Caco-2 (cell line): ENCODE data around the gene ACKR2. TPM values are rescaled to one million over a fixed set of nuclear protein-coding genes. Genes with fewer than 3 reads are reported as not detected.
A peak's percentile ranks its signal among the peaks of the same experiment; 100 is the strongest.

Source experiments
- Bru-seq: library from RNA; stranded (reverse); fragments of 400-500 nt; gene quantifications from one replicate; lab custom pipeline; 2021; lab: Mats Ljungman, UMichigan
- BruChase-seq, 2 experiments: library from RNA; stranded (reverse); fragments of 400-500 nt; gene quantifications; one replicate each; lab custom pipeline; 2021; lab: Mats Ljungman, UMichigan
- BruUV-seq: library from RNA; stranded (reverse); fragments of 400-500 nt; replicated peaks from 2 replicates; lab custom pipeline; 2021; lab: Mats Ljungman, UMichigan
- CTCF ChIA-PET: fragments of 300-600 bp; sonication (Branson Sonifier 250); formaldehyde crosslinking; loops from one replicate; lab custom pipeline; 2022; ENCODE audit warnings: antibody characterized with exemption; lab: Charles Lee
- POLR2A ChIA-PET: fragments of 300-600 bp; sonication (Branson Sonifier 250); formaldehyde crosslinking; loops from one replicate; lab custom pipeline; 2022; ENCODE audit warnings: antibody characterized with exemption; lab: Charles Lee
- DNase-seq, 2 experiments: peaks; one replicate each; pipeline versions ENCODE4 v3.0.0 to v3.0.0-alpha.2; 2020 to 2022
- H3K27me3 ChIP-seq: replicated peaks from 2 replicates; pipeline ENCODE4 v1.6.0; 2011; ENCODE audit warnings: low read length; ENCODE audit not compliant: control insufficient read depth, insufficient read depth
- H3K36me3 ChIP-seq: 2 replicates; pipeline ENCODE4 v1.5.1; 2011; ENCODE audit warnings: low read length; ENCODE audit not compliant: control insufficient read depth, insufficient read depth
- H3K4me1 ChIP-seq: fragments of 250-450 bp; sonication (Bioruptor Pico); 2 replicates; pipeline ENCODE4 v1.5.1; 2020; ENCODE audit warnings: mild to moderate bottlenecking
- H3K4me3 ChIP-seq: 2 replicates; pipeline ENCODE4 v1.5.1; 2011; ENCODE audit warnings: low read depth, mild to moderate bottlenecking, control low read depth, low read length
- H3K9me3 ChIP-seq: fragments of 250-450 bp; sonication (Bioruptor Pico); 2 replicates; pipeline ENCODE4 v1.5.1; 2020; ENCODE audit warnings: mild to moderate bottlenecking, moderate library complexity
- H3K27ac Mint-ChIP-seq: one replicate; pipeline ENCODE4 v1.8.0; 2022; ENCODE audit warnings: mixed read lengths; ENCODE audit not compliant: unreplicated experiment
- H3K27me3 Mint-ChIP-seq: one replicate; pipeline ENCODE4 v1.8.0; 2022; ENCODE audit warnings: mixed read lengths; ENCODE audit not compliant: insufficient read depth, unreplicated experiment
- H3K36me3 Mint-ChIP-seq: one replicate; pipeline ENCODE4 v1.8.0; 2022; ENCODE audit warnings: mild to moderate bottlenecking, mixed read lengths; ENCODE audit not compliant: insufficient read depth, unreplicated experiment
- H3K4me1 Mint-ChIP-seq: one replicate; pipeline ENCODE4 v1.8.0; 2022; ENCODE audit warnings: low read depth, mixed read lengths; ENCODE audit not compliant: unreplicated experiment
- H3K4me3 Mint-ChIP-seq: one replicate; pipeline ENCODE4 v1.8.0; 2022; ENCODE audit warnings: mild to moderate bottlenecking, moderate library complexity, mixed read lengths; ENCODE audit not compliant: unreplicated experiment
- H3K9me3 Mint-ChIP-seq: one replicate; pipeline ENCODE4 v1.8.0; 2022; ENCODE audit warnings: mixed read lengths; ENCODE audit not compliant: unreplicated experiment
- intact Hi-C: fragments of 100-400 bp; cut with micrococcal nuclease; formaldehyde crosslinking; loops from one replicate; pipeline ENCODE4 v1.10.0; 2022; ENCODE audit not compliant: unreplicated experiment
- long read RNA-seq: library from polyadenylated mRNA; stranded (forward); transcript quantifications from one replicate; pipeline ENCODE4 v2.0.0, GENCODE V29; 2022
- total RNA-seq: library from RNA; stranded (reverse); gene quantifications from 2 replicates; pipeline ENCODE4 v1.2.3, GENCODE V29; 2022
- TF ChIP-seq, protein P1 (sequence below), 2 experiments: fragments of 200-600 bp in 1 of 2; IDR thresholded peaks; 1 replicate in 1 of 2; 2 replicates in 1 of 2; pipeline versions ENCODE4 v1.5.1 to v1.8.0; 2011 to 2022; ENCODE audit warnings: antibody characterized with exemption in 1 of 2, control low read depth in 1 of 2, inconsistent platforms in 1 of 2, low read depth in 1 of 2, low read length in 1 of 2, mild to moderate bottlenecking in 1 of 2, moderate library complexity in 1 of 2; ENCODE audit not compliant: insufficient read depth in 1 of 2, severe bottlenecking in 1 of 2, unreplicated experiment in 1 of 2

The ACKR2 gene, protein sequence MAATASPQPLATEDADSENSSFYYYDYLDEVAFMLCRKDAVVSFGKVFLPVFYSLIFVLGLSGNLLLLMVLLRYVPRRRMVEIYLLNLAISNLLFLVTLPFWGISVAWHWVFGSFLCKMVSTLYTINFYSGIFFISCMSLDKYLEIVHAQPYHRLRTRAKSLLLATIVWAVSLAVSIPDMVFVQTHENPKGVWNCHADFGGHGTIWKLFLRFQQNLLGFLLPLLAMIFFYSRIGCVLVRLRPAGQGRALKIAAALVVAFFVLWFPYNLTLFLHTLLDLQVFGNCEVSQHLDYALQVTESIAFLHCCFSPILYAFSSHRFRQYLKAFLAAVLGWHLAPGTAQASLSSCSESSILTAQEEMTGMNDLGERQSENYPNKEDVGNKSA
- total RNA-seq (3.5 and 4.1 TPM in 2 replicates), Bru-seq, nascent RNA (percentile 36 among the genes with signal in this experiment), BruChase-seq, experiment 1, labeled RNA remaining after a 2-hour chase (percentile 67 among the genes with signal in this experiment), BruChase-seq, experiment 2, labeled RNA remaining after a 6-hour chase (percentile 75 among the genes with signal in this experiment)
- long read RNA-seq, partial matches to known transcripts, result 0 of 4 reads
- long read RNA-seq, other reads (novel, unspliced or antisense), result 2 of 4 reads

DNA sequence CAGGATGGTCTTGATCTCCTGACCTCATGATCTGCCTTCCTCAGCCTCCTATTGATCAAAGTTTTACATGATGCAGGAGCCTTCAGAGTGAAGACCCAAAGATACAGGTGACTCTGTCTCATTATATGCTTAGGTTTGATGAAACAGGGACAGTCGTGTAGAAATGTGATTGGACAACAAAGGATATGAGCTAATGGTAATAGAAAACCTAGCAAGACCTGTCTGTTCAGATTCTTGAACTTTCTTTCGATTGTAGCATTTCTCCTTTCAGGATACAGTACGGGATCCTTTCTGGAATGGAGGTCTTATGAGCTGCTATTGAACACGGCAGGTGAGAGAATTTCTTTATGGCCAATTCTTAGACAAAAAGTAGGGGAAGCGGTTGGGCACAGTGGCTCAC lies at the start of gene ACKR2:
TSS of gene ACKR2 (plus strand) at position 244 of the 400 bp plus-strand sequence. CDS start 55,058 bp downstream, outside the sequence.
- H3K4me1 ChIP-seq, result peaks cover 55% of the 10 kb centered on the region
- Mint-ChIP-seq H3K4me3 (peak within 1 kb of the TSS; percentile 76), H3K9me3 (no peaks in the 10 kb centered on the region), H3K4me1 (peaks cover 39% of the 10 kb centered on the region), H3K27me3 (no peaks in the 10 kb centered on the region), H3K27ac (peak within 1 kb of the TSS; percentile 97), H3K36me3 (peaks cover 19% of the 10 kb centered on the region)
- H3K9me3 ChIP-seq, result no peaks in the 10 kb centered on the region
- CTCF ChIA-PET, result no interaction called here
- peak in 1 of 2 experiments; percentile 8 for DNase-seq
- no TSS peak for BruUV-seq
- POLR2A ChIA-PET, result no interaction called here
- H3K36me3 ChIP-seq, result no peaks in the 10 kb centered on the region
- TF ChIP-seq, protein P1, sequence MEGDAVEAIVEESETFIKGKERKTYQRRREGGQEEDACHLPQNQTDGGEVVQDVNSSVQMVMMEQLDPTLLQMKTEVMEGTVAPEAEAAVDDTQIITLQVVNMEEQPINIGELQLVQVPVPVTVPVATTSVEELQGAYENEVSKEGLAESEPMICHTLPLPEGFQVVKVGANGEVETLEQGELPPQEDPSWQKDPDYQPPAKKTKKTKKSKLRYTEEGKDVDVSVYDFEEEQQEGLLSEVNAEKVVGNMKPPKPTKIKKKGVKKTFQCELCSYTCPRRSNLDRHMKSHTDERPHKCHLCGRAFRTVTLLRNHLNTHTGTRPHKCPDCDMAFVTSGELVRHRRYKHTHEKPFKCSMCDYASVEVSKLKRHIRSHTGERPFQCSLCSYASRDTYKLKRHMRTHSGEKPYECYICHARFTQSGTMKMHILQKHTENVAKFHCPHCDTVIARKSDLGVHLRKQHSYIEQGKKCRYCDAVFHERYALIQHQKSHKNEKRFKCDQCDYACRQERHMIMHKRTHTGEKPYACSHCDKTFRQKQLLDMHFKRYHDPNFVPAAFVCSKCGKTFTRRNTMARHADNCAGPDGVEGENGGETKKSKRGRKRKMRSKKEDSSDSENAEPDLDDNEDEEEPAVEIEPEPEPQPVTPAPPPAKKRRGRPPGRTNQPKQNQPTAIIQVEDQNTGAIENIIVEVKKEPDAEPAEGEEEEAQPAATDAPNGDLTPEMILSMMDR (IDR thresholded peaks at IDR 0.05; ENCODE audit: insufficient read depth in 1 of 2, low read depth in 1 of 2, low read length in 1 of 2, severe bottlenecking in 1 of 2, unreplicated experiment in 1 of 2), result no peak
- no peak within 1 kb of the TSS for H3K4me3 ChIP-seq
- intact Hi-C loops, result no loop called here
- H3K27me3 ChIP-seq, result no peaks in the 10 kb centered on the region

DNA sequence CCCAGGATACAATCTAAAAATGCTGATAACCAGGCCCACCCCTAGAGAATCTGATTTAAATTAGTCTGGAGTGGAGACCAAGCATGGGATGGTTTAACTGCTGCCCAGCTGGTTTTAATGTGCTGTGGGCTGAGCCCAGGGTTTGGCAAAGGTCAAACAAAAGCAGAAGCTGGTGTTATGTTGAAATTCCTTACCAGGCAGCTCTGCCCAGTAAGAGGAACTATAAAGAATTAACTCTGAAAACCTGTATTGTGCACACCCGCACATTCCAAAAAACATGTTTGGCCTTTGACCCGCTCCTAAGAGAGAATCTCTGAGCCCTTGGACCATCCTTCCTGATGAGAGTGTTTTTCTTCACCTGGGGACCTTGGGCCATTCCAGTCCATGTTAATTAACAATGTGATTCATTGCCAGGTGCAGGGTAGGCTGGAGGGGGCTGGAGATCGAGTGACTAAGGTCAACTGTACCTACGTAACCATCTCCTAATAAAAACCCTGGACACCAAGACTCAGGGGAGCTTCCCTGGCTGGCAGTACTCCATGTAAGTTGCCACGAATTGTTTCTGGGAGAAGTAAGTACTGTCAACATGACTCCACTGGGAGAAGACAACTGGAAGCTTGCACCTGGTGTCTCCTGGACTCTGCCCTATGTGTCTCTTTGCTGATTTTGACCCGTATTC lies 47.1 kb upstream of the ACKR2 start:
- no peak for DNase-seq
- H3K36me3 ChIP-seq, result no peaks in the 10 kb centered on the region
- ChIA-PET POLR2A (no interaction called here), CTCF (no interaction called here)
- no peaks in the 10 kb centered on the region for H3K27me3 ChIP-seq
- no peaks in the 10 kb centered on the region for H3K9me3 ChIP-seq
- H3K9me3 Mint-ChIP-seq, result no peaks in the 10 kb centered on the region
- H3K27ac Mint-ChIP-seq, result no peak overlapping the region
- peaks cover 4% of the 10 kb centered on the region for H3K36me3 Mint-ChIP-seq
- no peak overlapping the region for H3K4me3 Mint-ChIP-seq
- H3K4me1 ChIP-seq, result no peaks in the 10 kb centered on the region
- TF ChIP-seq, protein P1 (IDR thresholded peaks at IDR 0.05; ENCODE audit: insufficient read depth in 1 of 2, low read depth in 1 of 2, low read length in 1 of 2, severe bottlenecking in 1 of 2, unreplicated experiment in 1 of 2), result no peak
- intact Hi-C loops, result no loop called here
- no peaks in the 10 kb centered on the region for H3K27me3 Mint-ChIP-seq
- H3K4me3 ChIP-seq, result no peak overlapping the region
- no TSS peak for BruUV-seq
- H3K4me1 Mint-ChIP-seq, result no peaks in the 10 kb centered on the region

DNA sequence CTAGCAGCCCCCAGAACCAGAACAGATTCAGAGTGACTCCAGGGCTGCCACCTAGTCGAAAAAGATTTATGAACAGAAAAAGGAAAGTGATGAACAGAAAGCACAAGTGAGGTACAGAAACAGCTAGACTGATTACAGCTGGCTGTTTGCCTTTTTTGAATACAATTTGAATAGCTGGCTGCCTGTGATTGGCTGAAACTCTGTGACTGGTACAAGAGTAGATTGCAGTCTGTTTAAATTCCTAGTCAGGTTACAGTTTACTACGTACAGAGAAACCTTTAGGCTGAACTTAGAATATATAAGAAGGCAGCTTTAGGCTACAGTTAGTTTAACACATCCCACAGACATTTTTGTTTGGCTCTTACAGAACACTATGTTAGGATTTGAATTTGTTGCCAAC lies 46.2 kb upstream of the ACKR2 start:
- TF ChIP-seq, protein P1 (IDR thresholded peaks at IDR 0.05; ENCODE audit: insufficient read depth in 1 of 2, low read depth in 1 of 2, low read length in 1 of 2, severe bottlenecking in 1 of 2, unreplicated experiment in 1 of 2), result no peak
- POLR2A ChIA-PET, result no interaction called here
- intact Hi-C loops, result no loop called here

More for the DNA sequence above, 46.2 kb upstream of the ACKR2 start:
- CTCF ChIA-PET, result no interaction called here
- Mint-ChIP-seq H3K4me3 (no peak overlapping the region), H3K36me3 (peaks cover 4% of the 10 kb centered on the region), H3K27me3 (no peaks in the 10 kb centered on the region), H3K27ac (no peak overlapping the region), H3K4me1 (no peaks in the 10 kb centered on the region), H3K9me3 (no peaks in the 10 kb centered on the region)
- Histone ChIP-seq H3K4me1 (no peaks in the 10 kb centered on the region), H3K27me3 (no peaks in the 10 kb centered on the region), H3K9me3 (no peaks in the 10 kb centered on the region), H3K36me3 (no peaks in the 10 kb centered on the region), H3K4me3 (no peak overlapping the region)
- DNase-seq, result no peak
- no TSS peak for BruUV-seq
